ENCODE data around the gene TMEM95.

The TMEM95 gene

GRCh38 chr17:7384489-7385081 lies 29.6 kb downstream of the TMEM95 start:
- Histone ChIP-seq H4K20me1 (peaks cover 25% of the 10 kb centered on the region; the same call in 1 of the 2 replicates), H3K27me3 (peaks cover 53% of the 10 kb centered on the region), H3K9ac (peak overlapping the region; percentile 44; the same call in 1 of the 2 replicates), H3K27ac (no peak overlapping the region; the same call in 1 of the 2 replicates), H3K4me2 (peak overlapping the region; percentile 91), H3K4me1 (peaks cover 23% of the 10 kb centered on the region), H3K36me3 (peaks cover 20% of the 10 kb centered on the region), H3K9me3 (peaks cover 11% of the 10 kb centered on the region), H3K4me3 (peak overlapping the region; percentile 65)
- no peak for TF ChIP-seq Cebpa-rat (IDR thresholded peaks at IDR 0.05)

- TF ChIP-seq Cebpa-rat (IDR thresholded peaks at IDR 0.05): no peak
- H3K9ac ChIP-seq: no peak overlapping the region
- peaks cover 52% of the 10 kb centered on the region for H3K36me3 ChIP-seq
Observed at GRCh38 chr17:7388856-7389255, 33.9 kb downstream of the TMEM95 start.

GRCh38 chr17:7389924-7390910 lies 35.3 kb downstream of the TMEM95 start:
- no peaks in the 10 kb centered on the region for H3K9me3 ChIP-seq
- H3K27me3 ChIP-seq: no peaks in the 10 kb centered on the region
- peaks cover 34% of the 10 kb centered on the region for H3K4me1 ChIP-seq
- H3K27ac ChIP-seq: no peak overlapping the region
- H4K20me1 ChIP-seq: peaks cover 17% of the 10 kb centered on the region; the same call in 1 of the 2 replicates
- H3K36me3 ChIP-seq: peaks cover 52% of the 10 kb centered on the region
- no peak for TF ChIP-seq Cebpa-rat (IDR thresholded peaks at IDR 0.05)
- no peak overlapping the region for H3K9ac ChIP-seq
- H3K4me3 ChIP-seq: no peak overlapping the region
- H3K4me2 ChIP-seq: no peak overlapping the region

More at GRCh38 chr17:7388856-7389255, 33.9 kb downstream of the TMEM95 start:
- Histone ChIP-seq H3K9me3 (no peaks in the 10 kb centered on the region), H3K4me1 (peaks cover 38% of the 10 kb centered on the region), H3K27me3 (peaks cover 10% of the 10 kb centered on the region), H3K27ac (no peak overlapping the region), H3K4me2 (no peak overlapping the region), H3K4me3 (no peak overlapping the region), H4K20me1 (peaks cover 17% of the 10 kb centered on the region; the same call in 1 of the 2 replicates)

- no peak for TF ChIP-seq Cebpa-rat (IDR thresholded peaks at IDR 0.05)
- Histone ChIP-seq H4K20me1 (peaks cover 12% of the 10 kb centered on the region; the same call in 1 of the 2 replicates), H3K9me3 (no peaks in the 10 kb centered on the region), H3K27ac (no peak overlapping the region), H3K4me3 (no peak overlapping the region), H3K4me1 (peaks cover 37% of the 10 kb centered on the region), H3K36me3 (peaks cover 52% of the 10 kb centered on the region), H3K4me2 (peak overlapping the region; percentile 40), H3K9ac (no peak overlapping the region), H3K27me3 (no peaks in the 10 kb centered on the region)
Observed at GRCh38 chr17:7391307-7391706, 36.4 kb downstream of the TMEM95 start.

- no peak for TF ChIP-seq Cebpa-rat (IDR thresholded peaks at IDR 0.05)
- H3K27ac ChIP-seq: peak overlapping the region; percentile 88
- no peaks in the 10 kb centered on the region for H3K9me3 ChIP-seq
- peak overlapping the region; percentile 90 for H3K4me3 ChIP-seq
- no peaks in the 10 kb centered on the region for H3K27me3 ChIP-seq
- peak overlapping the region; percentile 87 for H3K9ac ChIP-seq
- H3K4me2 ChIP-seq: peak overlapping the region; percentile 97
- peaks cover 37% of the 10 kb centered on the region for H3K4me1 ChIP-seq
- peaks cover 48% of the 10 kb centered on the region for H3K36me3 ChIP-seq
- 0 out of 2 replicates have a peak, but pooled peaks cover 7% of the 10 kb centered on the region for H4K20me1 ChIP-seq
Observed at GRCh38 chr17:7392696-7393612, 38.0 kb downstream of the TMEM95 start.

- H3K27ac ChIP-seq: peak overlapping the region; percentile 88
- peak overlapping the region; percentile 97 for H3K4me2 ChIP-seq
- no peak for TF ChIP-seq Cebpa-rat (IDR thresholded peaks at IDR 0.05)
Observed at GRCh38 chr17:7393613-7394451, 38.9 kb downstream of the TMEM95 start.

GRCh38 chr17:7394452-7395191 lies 39.7 kb downstream of the TMEM95 start, which contains the start of gene PLSCR3:
Gene PLSCR3, minus strand, starts transcription at chr17:7394525. Its CDS starts 415 bp downstream, at chr17:7394110.
- Histone ChIP-seq H3K27ac (peak within 1 kb of the TSS; percentile 88), H4K20me1 (no peaks in the 10 kb centered on the region), H3K4me2 (peak within 1 kb of the TSS; percentile 97), H3K4me1 (peaks cover 26% of the 10 kb centered on the region), H3K9me3 (no peaks in the 10 kb centered on the region), H3K27me3 (no peaks in the 10 kb centered on the region), H3K4me3 (peak within 1 kb of the TSS; percentile 90), H3K36me3 (peaks cover 32% of the 10 kb centered on the region), H3K9ac (peak within 1 kb of the TSS; percentile 87)
- no peak for TF ChIP-seq Cebpa-rat (IDR thresholded peaks at IDR 0.05)

More at GRCh38 chr17:7393613-7394451, 38.9 kb downstream of the TMEM95 start:
- no peaks in the 10 kb centered on the region for H3K27me3 ChIP-seq
- H3K4me3 ChIP-seq: peak overlapping the region; percentile 90
- 0 out of 2 replicates have a peak, but pooled peaks cover 4% of the 10 kb centered on the region for H4K20me1 ChIP-seq
- no peaks in the 10 kb centered on the region for H3K9me3 ChIP-seq
- H3K36me3 ChIP-seq: peaks cover 40% of the 10 kb centered on the region
- H3K4me1 ChIP-seq: peaks cover 32% of the 10 kb centered on the region
- peak overlapping the region; percentile 87 for H3K9ac ChIP-seq

GRCh38 chr17:7396147-7396546 lies 41.2 kb downstream of the TMEM95 start:
- Histone ChIP-seq H3K9me3 (no peaks in the 10 kb centered on the region), H3K27ac (no peak overlapping the region), H3K36me3 (peaks cover 16% of the 10 kb centered on the region), H4K20me1 (no peaks in the 10 kb centered on the region), H3K4me2 (no peak overlapping the region), H3K9ac (no peak overlapping the region), H3K4me3 (no peak overlapping the region), H3K4me1 (peaks cover 23% of the 10 kb centered on the region), H3K27me3 (no peaks in the 10 kb centered on the region)
- TF ChIP-seq Cebpa-rat (IDR thresholded peaks at IDR 0.05): no peak

Data from BLaER1 (cell line).